HG03354 (cell line): ENCODE results near the gene AGBL1.
"Not testable (repeated sequence)": the region's sequence is repeated elsewhere in the genome, so short reads cannot be mapped to it uniquely, and the experiment has no call there.

Experiments
- ATAC-seq: cut with Tn5 transposase; IDR thresholded peaks from one replicate; pipeline ENCODE4 v1.9.1; 2021; ENCODE audit warnings: mild to moderate bottlenecking; ENCODE audit not compliant: unreplicated experiment, poor library complexity, severe bottlenecking

Gene AGBL1

DNA sequence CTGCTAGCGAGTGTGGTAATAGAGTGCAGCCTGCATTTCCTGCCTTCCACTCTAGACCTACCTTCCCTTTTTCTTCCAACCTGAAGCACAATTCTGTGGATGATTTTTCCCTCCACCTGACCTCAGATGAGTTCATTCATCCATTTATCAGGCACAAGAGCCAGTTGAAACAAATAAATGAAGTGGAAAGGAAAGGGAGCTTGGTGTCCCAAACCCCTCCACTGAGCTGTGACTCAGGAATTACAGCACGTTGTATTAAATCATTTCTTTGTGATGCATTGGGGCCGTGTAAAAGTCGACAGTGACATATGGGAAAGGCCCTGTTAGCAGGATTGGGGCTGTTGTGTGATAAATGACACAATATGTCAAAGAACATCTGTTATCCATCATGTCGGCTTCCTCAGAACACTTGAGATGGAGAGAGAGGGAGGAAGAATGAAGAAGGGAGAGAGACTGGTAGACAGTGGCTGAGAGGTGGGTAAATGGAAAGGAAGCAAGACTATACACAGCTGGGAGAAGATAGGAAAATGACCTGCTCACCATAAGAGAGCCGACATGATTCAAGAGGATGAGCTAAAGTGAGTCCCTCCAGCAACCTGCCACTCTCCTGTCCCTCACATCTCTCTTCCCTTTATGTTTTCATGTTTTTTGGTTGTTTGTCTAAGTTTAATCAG lies 366.0 kb downstream of the AGBL1 start:
- no peak for ATAC-seq

DNA sequence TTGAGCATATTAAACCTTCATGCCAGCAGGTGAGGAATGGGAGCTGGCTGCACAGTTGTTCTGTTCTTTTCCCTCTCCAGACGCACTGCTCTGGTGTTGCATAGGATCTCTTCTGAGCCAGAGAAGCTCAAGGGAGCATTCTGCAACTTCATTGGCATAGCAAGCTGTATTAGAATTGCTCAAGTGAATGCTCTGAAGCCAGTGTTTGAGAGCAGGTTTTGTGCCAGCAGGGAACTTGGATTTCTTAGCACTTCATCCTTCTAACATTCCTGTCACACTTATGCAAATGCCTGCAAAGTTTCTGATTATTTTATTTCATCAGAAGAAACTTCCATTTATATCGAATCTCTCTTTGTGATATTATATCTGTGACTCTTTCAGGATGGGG lies 366.6 kb downstream of the AGBL1 start:
- ATAC-seq = no peak

DNA sequence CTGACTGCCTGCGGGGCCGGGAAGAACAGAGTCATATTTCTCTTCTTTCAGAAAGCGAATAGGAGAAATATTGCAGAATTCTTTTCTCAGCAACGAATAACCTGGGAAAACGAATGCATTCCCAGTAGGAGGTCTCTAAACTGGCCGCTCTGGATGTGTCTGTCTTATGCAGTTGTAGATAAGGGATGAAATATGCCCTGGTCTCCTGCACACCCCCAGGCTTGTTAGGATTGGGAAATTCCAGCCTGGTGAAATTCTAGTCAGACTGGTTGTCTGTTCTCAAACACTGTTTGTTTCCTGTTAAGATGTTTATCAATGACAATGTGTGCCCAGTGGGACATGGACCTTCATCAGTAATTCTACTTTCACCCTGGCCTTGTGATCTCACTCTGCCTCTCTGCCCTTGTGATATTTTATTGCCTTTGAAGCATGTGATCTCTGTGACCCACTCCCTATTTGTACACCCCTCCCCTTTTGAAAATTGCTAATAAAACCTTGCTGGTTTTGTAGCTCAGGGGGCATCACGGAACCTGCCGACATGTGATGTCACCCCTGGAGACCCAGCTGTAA lies 385.9 kb downstream of the AGBL1 start:
- ATAC-seq = not testable (repeated sequence)

DNA sequence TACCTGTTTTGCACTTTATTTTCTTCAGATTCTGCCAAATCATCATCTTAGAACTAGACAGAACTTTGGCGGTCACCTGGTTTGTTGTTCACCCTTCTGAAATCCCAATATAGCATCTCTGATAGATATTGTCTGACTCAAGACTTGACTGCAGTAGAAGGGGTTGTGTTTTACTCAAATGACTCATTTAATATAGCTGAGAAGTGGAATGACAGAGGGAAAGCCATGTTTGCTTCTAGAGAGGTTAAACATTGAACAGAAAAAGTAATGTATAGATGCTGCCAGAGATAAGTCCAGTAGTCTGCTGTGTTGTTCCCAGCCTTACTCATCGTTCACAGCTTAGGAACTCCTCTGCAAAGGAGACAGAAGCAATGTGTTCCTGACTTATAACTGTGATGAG lies 402.0 kb downstream of the AGBL1 start:
- ATAC-seq = no peak

DNA sequence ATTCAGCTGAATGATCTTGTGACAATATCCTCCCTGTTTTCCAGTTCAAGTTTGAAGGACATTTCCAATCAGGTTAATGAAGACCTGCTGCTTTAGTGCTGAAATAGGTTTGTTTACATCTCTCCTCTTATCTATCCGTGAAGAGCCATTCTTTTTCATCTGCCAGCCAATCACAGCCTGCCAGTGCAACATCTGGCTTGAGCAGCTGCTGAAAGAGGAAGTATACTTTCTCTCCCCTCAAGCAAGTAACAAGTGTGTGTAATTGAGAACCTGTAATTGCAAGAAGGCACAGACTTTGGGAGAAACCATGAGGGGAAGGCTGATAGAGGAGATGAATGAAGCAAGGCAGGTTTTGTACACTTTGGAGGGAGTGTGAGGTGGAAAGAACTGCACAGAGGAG lies 404.3 kb downstream of the AGBL1 start:
- no peak for ATAC-seq

GRCh38 chr15:86488046-86488445 lies 408.4 kb downstream of the AGBL1 start:
- no peak for ATAC-seq

DNA sequence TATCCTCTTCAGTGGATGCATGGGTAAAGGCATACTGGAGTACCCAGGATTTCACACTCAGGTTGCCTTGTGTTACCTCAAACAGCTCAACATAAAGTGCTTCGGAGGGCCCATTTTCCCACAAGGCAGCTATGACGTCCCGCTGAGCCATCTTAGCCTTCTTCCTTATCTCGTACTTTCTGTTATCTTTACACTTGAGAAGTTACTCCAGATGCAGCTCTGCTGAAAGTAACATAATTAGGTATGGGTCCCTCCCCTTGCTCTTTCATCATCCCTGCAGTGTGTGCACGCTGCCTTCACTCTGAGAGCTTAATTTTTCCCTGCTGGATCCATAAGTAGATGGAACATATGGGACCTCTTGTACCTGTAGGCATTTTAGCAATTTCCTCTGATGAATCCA lies 410.3 kb downstream of the AGBL1 start:
- ATAC-seq = no peak

DNA sequence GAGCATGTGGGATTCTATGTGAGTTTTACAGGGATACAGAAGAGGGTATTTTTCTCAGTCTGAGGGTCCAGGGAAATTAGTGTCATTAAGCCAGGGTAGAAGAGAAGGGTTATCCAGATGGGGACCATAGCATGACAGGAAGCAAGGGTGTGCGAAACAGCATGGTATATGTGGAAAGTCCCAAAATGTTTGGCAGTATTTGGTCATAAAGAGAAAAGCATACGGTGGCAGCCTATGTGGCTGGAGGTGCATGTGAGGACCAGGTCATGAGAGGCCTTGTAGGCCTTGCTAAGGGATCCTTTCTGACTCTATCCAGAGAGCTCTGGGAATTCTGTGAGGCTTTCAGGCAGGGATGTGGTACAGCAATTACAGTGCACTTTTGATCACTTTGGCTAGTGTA lies 411.4 kb downstream of the AGBL1 start:
- ATAC-seq = no peak

- no peak for ATAC-seq
Observed at GRCh38 chr15:86493884-86494283, 414.2 kb downstream of the AGBL1 start.

GRCh38 chr15:86494475-86494874 lies 414.8 kb downstream of the AGBL1 start:
- no peak for ATAC-seq

DNA sequence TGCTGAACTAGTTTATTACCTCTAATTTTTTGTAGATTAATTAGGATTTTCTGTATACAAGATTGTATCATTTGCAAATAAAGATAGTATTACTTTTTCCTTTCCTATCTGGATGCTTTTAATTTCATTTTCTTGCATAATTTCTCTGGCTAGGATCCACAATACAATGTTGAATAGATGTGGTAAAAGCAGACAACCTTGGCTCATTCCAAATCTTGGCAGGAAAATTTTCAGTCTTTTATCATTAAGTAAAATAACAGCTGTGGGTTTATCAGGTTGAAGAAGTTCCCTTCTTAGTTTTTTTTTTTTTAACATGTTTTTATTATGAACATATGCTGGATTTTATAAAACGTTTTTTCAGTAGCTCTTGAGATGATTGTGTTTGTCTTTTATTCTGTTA lies 422.6 kb downstream of the AGBL1 start:
- no peak for ATAC-seq

- no peak for ATAC-seq
Observed at GRCh38 chr15:86505951-86506350, 426.3 kb downstream of the AGBL1 start.

DNA sequence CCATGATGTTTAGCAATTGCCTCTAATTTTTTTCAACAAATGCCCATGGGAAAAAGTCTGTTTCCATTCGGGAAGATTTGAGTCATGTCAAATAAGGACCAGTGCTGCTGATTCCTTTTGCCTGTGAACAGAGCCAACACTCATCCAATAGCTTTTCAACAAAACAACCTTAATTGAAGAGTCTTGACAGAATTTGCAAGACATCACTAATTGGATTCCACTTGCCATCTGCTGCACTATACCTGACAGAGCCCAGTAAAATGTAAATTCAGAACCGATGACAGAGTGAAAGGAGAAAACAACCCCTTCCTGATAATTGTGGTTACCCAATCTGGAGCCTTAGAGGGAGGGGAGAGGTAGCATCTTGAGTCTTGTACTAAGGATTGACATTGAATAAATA lies 426.7 kb downstream of the AGBL1 start:
- no peak for ATAC-seq

GRCh38 chr15:86515625-86516024 lies 436.0 kb downstream of the AGBL1 start:
- no peak for ATAC-seq

DNA sequence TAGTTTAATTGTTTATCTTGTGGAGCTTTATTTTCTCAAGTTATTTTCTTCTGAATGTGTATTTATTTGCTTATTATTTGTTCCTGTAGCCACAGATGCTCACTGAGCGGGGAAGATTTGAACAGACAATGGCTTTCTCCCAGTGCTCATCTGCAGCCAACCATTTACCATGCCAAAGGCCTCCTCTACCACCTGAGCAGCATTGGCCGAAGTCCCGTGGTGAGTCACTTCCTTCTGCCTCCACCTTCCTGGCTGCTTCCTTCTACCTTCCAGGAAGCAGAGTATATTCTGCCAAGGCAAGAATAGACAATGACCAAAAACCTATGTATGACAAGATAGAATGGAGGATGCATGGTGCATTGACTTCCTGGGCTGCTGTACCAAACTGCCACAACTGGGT lies 443.1 kb downstream of the AGBL1 start:
- no peak for ATAC-seq

- no peak for ATAC-seq
Observed at GRCh38 chr15:86526938-86527690, 447.4 kb downstream of the AGBL1 start.

DNA sequence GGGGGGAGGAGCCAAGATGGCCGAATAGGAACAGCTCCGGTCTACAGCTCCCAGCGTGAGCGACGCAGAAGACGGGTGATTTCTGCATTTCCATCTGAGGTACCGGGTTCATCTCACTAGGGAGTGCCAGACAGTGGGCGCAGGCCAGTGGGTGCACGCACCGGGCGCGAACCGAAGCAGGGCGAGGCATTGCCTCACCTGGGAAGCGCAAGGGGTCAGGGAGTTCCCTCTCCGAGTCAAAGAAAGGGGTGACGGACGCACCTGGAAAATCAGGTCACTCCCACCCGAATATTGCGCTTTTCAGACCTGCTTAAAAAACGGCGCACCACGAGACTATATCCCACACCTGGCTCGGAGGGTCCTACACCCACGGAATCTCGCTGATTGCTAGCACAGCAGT lies 448.4 kb downstream of the AGBL1 start:
- ATAC-seq = not testable (repeated sequence)

DNA sequence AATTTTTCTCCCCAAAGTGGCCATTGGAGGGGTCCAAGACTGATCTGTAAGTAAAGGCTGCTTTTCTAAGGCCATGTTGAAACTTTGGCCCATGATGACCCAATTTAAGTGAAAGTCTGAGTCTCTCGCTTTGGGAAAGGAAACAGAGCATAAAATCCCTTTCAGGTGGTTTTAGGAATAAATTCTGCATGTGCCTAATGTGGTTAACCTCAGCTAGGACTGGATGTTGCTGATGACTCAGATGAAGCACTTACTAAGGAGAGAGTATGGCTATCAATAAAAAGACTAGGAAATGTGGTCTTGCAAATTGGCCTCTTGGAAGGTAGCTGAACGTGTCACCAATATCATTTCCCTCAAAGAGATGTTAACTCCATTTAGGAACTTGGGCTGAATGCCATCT lies 458.5 kb downstream of the AGBL1 start:
- no peak for ATAC-seq

DNA sequence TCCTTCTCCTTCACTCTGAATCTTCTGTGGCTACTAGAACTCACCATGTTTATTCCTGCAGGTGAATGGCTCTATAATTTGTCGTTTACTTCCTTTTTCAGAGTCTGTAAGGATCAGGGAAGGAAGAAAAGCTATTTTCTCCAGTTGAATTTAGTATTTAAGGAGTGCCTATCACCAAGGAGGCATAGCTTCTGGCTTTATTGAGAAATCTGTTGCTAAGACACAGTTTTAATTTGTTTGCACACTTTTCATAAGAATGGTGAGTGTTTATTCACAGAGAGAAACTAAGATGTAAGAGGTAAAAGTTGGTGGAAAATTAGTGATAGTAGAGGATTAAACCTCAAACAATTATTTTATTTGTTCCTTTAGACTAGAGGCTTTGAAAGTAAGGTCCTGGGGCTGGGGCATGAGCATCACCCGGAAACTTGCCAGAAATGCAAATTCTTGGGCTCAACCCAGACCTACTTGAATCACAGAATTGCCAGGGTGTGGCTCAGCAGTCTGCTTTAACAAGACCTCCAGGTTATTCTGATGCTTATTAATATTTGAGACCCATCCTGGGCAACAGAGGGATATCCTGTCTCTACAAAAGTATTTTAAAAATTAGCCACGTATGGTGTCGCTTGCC lies 461.3 kb downstream of the AGBL1 start:
- no peak for ATAC-seq

- no peak for ATAC-seq
Observed at GRCh38 chr15:86541540-86541939, 461.9 kb downstream of the AGBL1 start.

GRCh38 chr15:86550075-86550474 lies 470.4 kb downstream of the AGBL1 start:
- ATAC-seq = no peak
